Measurements from ENCODE around the gene DGKI. TPM values are rescaled to one million over a fixed set of nuclear protein-coding genes. Genes with fewer than 3 reads are reported as not detected.

DGKI gene
- total and polyA plus RNA-seq, 4 donors, result 0.03 to 1.5 (median 0.33) TPM

DNA sequence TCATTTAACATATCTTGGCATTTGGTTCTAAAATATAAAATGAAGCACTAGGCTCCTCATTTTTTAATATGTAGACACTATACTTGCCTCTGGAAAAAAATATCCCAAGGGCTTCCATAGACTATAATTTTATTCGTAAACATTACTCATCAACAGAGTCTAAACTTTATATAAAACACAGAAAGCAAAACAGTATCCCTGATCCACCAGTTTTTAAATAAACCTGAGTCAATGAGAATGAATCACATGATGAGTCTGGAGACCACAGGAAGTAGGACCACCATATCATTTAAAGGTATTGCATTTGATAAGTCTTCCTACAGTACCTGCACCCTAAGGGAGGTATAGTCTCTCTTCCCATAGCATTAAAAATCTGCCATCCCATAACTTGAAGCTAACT lies 228.0 kb downstream of the DGKI start:
- TF ChIP-seq, protein P1, sequence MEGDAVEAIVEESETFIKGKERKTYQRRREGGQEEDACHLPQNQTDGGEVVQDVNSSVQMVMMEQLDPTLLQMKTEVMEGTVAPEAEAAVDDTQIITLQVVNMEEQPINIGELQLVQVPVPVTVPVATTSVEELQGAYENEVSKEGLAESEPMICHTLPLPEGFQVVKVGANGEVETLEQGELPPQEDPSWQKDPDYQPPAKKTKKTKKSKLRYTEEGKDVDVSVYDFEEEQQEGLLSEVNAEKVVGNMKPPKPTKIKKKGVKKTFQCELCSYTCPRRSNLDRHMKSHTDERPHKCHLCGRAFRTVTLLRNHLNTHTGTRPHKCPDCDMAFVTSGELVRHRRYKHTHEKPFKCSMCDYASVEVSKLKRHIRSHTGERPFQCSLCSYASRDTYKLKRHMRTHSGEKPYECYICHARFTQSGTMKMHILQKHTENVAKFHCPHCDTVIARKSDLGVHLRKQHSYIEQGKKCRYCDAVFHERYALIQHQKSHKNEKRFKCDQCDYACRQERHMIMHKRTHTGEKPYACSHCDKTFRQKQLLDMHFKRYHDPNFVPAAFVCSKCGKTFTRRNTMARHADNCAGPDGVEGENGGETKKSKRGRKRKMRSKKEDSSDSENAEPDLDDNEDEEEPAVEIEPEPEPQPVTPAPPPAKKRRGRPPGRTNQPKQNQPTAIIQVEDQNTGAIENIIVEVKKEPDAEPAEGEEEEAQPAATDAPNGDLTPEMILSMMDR (IDR thresholded peaks at IDR 0.05; ENCODE audit: control extremely low read depth, extremely low read depth), result no peak
- H3K27ac ChIP-seq (ENCODE audit: low read depth in 1 of 2, low read length in 1 of 2), result no peak overlapping the region
- DNase-seq (no peak), ATAC-seq (ENCODE audit: insufficient read depth, low FRiP score) (no peak)
- no peaks in the 10 kb centered on the region for H3K4me1 ChIP-seq (ENCODE audit: control insufficient read depth in 5 of 5, insufficient read depth in 5 of 5, low read length in 5 of 5)
- H3K9ac ChIP-seq (ENCODE audit: insufficient read depth in 1 of 2, low read length in 2 of 2), result no peak overlapping the region
- H3K9me3 ChIP-seq (ENCODE audit: control insufficient read depth in 4 of 4, insufficient read depth in 3 of 4, low read length in 3 of 4), result no peaks in the 10 kb centered on the region
- H3K4me3 ChIP-seq, result no peak overlapping the region
- no peaks in the 10 kb centered on the region for H3K36me3 ChIP-seq (ENCODE audit: control insufficient read depth in 4 of 4, insufficient read depth in 4 of 4, low read length in 4 of 4)
- no peaks in the 10 kb centered on the region for H3K27me3 ChIP-seq (ENCODE audit: control insufficient read depth in 3 of 3, insufficient read depth in 3 of 3, low read length in 2 of 3)
- 96 to 99% methylated on average over 1 of the region's 1 CpG for WGBS, 2 donors

DNA sequence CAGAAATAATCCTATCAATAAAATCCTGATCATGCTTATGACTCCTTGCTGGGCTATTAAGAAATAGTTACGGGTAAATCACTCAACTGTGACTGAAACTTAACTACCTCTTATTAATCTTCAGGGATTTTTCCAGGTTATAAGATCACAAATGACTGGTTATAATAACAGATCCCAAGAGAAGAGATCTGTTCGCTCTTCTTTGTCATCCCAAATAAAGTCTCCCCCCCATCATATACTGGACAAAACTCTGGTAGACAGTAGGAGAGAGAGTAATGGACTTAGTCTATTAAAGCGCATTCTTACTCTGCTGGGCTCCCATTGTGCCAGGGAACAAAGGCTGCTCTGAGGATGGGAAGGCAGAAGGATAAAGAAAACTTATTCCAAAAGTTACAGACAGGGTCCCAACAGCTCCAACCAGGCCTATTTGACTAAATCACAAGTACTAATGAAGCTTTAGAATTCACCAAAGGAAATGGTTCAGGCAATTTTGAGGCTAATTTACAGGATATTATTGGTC lies 233.7 kb downstream of the DGKI start:
- ATAC-seq (ENCODE audit: insufficient read depth, low FRiP score) (no peak), DNase-seq (no peak)
- Histone ChIP-seq H3K27me3 (ENCODE audit: control insufficient read depth in 3 of 3, insufficient read depth in 3 of 3, low read length in 2 of 3) (no peaks in the 10 kb centered on the region), H3K9me3 (ENCODE audit: control insufficient read depth in 4 of 4, insufficient read depth in 3 of 4, low read length in 3 of 4) (no peaks in the 10 kb centered on the region), H3K4me1 (ENCODE audit: control insufficient read depth in 5 of 5, insufficient read depth in 5 of 5, low read length in 5 of 5) (no peaks in the 10 kb centered on the region), H3K36me3 (ENCODE audit: control insufficient read depth in 4 of 4, insufficient read depth in 4 of 4, low read length in 4 of 4) (no peaks in the 10 kb centered on the region), H3K27ac (ENCODE audit: low read depth in 1 of 2, low read length in 1 of 2) (no peak overlapping the region), H3K4me3 (no peak overlapping the region), H3K9ac (ENCODE audit: insufficient read depth in 1 of 2, low read length in 2 of 2) (no peak overlapping the region)
- 92 to 95% methylated on average over 3 of the region's 3 CpGs for WGBS, 2 donors
- TF ChIP-seq, protein P1 (IDR thresholded peaks at IDR 0.05; ENCODE audit: control extremely low read depth, extremely low read depth), result no peak

DNA sequence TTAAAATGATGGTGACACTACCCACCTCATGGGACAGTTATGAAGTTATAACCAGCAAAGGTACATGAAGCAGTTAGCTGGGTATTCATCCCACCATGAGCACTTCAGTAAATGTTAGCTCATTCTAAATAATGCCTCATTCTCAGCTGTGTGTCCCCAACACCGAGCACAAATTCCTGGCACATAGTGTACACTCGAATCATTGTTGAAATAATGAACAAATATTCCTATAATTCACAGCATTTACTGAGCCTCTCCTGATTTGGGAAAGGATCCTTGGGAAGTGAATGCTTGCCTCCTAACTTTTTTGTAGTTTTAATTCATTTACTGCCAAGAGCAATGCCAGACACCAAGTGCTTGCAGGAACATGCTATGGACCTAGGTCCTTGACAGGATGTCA lies 235.2 kb downstream of the DGKI start:
- Histone ChIP-seq H3K4me1 (ENCODE audit: control insufficient read depth in 5 of 5, insufficient read depth in 5 of 5, low read length in 5 of 5) (no peaks in the 10 kb centered on the region), H3K27ac (ENCODE audit: low read depth in 1 of 2, low read length in 1 of 2) (no peak overlapping the region), H3K36me3 (ENCODE audit: control insufficient read depth in 4 of 4, insufficient read depth in 4 of 4, low read length in 4 of 4) (no peaks in the 10 kb centered on the region), H3K9me3 (ENCODE audit: control insufficient read depth in 4 of 4, insufficient read depth in 3 of 4, low read length in 3 of 4) (no peaks in the 10 kb centered on the region), H3K9ac (ENCODE audit: insufficient read depth in 1 of 2, low read length in 2 of 2) (no peak overlapping the region), H3K4me3 (no peak overlapping the region), H3K27me3 (ENCODE audit: control insufficient read depth in 3 of 3, insufficient read depth in 3 of 3, low read length in 2 of 3) (no peaks in the 10 kb centered on the region)
- WGBS, 2 donors, result 66 to 84% methylated on average over 2 of the region's 2 CpGs
- TF ChIP-seq, protein P1 (IDR thresholded peaks at IDR 0.05; ENCODE audit: control extremely low read depth, extremely low read depth), result no peak
- DNase-seq, result no peak
- ATAC-seq (ENCODE audit: insufficient read depth, low FRiP score), result no peak

DNA sequence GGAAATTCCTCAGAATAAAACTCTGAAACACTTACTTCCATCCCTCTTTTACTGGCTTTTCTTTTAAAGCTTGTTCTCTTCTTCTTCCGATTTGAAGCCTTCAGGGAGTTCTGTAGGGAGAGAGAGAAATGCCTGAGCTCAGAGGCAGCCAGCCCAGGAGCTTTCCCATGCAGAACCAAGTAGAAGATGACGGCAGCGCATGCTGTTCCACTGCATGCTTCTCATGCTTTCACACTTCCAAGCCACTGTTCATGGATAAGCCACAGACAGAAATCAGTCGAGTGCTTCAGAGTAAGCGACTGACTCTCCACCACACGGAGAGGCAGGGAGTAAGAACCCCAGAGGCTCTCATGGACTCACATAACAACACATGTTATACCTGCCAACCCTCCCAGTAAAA lies 237.3 kb downstream of the DGKI start:
- no peaks in the 10 kb centered on the region for H3K27me3 ChIP-seq (ENCODE audit: control insufficient read depth in 3 of 3, insufficient read depth in 3 of 3, low read length in 2 of 3)
- H3K36me3 ChIP-seq (ENCODE audit: control insufficient read depth in 4 of 4, insufficient read depth in 4 of 4, low read length in 4 of 4), result no peaks in the 10 kb centered on the region
- ATAC-seq (ENCODE audit: insufficient read depth, low FRiP score) (no peak), DNase-seq (no peak)
- no peaks in the 10 kb centered on the region for H3K4me1 ChIP-seq (ENCODE audit: control insufficient read depth in 5 of 5, insufficient read depth in 5 of 5, low read length in 5 of 5)
- H3K9ac ChIP-seq (ENCODE audit: insufficient read depth in 1 of 2, low read length in 2 of 2), result no peak overlapping the region
- no peak overlapping the region for H3K27ac ChIP-seq (ENCODE audit: low read depth in 1 of 2, low read length in 1 of 2)
- TF ChIP-seq, protein P1 (IDR thresholded peaks at IDR 0.05; ENCODE audit: control extremely low read depth, extremely low read depth), result no peak
- WGBS, 2 donors, result 79 to 86% methylated on average over 6 of the region's 6 CpGs
- H3K4me3 ChIP-seq, result no peak overlapping the region
- H3K9me3 ChIP-seq (ENCODE audit: control insufficient read depth in 4 of 4, insufficient read depth in 3 of 4, low read length in 3 of 4), result no peaks in the 10 kb centered on the region

All from lung (tissue), 12 donors.